GM23248 (cell line): ENCODE results near the gene METTL27. TPM values are rescaled to one million over a fixed set of nuclear protein-coding genes. Genes with fewer than 3 reads are reported as not detected.
"Not testable (repeated sequence)": the region's sequence is repeated elsewhere in the genome, so short reads cannot be mapped to it uniquely, and the experiment has no call there.

Experiments used
- DNase-seq: peaks from one replicate; pipeline ENCODE4 v3.0.0-alpha.2; 2015
- H2AFZ ChIP-seq: fragments of 200-600 bp; sonication (generic); 2 replicates; pipeline ENCODE4 v1.6.1; 2016; ENCODE audit warnings: antibody characterized with exemption
- H3F3A ChIP-seq: fragments of 200-600 bp; sonication (generic); 2 replicates; pipeline ENCODE4 v1.6.1; 2016; ENCODE audit warnings: mild to moderate bottlenecking, antibody characterized with exemption, mixed run types; ENCODE audit not compliant: insufficient read depth
- H3K27ac ChIP-seq: fragments of 200-600 bp; sonication (generic); 2 replicates; pipeline ENCODE4 v1.5.1; 2016; ENCODE audit warnings: mild to moderate bottlenecking
- H3K27me3 ChIP-seq: fragments of 200-600 bp; sonication (generic); replicated peaks from 2 replicates; pipeline ENCODE4 v1.6.1; 2016; ENCODE audit warnings: mild to moderate bottlenecking; ENCODE audit not compliant: insufficient read depth
- H3K36me3 ChIP-seq: fragments of 200-600 bp; sonication (generic); 2 replicates; pipeline ENCODE4 v1.6.1; 2016; ENCODE audit warnings: low read depth, mild to moderate bottlenecking
- H3K4me1 ChIP-seq: fragments of 200-600 bp; sonication (generic); 2 replicates; pipeline ENCODE4 v1.6.1; 2016; ENCODE audit warnings: mild to moderate bottlenecking; ENCODE audit not compliant: insufficient read depth
- H3K4me2 ChIP-seq: fragments of 200-600 bp; sonication (generic); one replicate; pipeline ENCODE4 v1.6.1; 2016; ENCODE audit warnings: mild to moderate bottlenecking; ENCODE audit not compliant: unreplicated experiment
- H3K4me3 ChIP-seq: fragments of 200-600 bp; sonication (generic); 2 replicates; pipeline ENCODE4 v1.5.1; 2016; ENCODE audit warnings: mild to moderate bottlenecking
- H3K79me2 ChIP-seq: fragments of 200-600 bp; sonication (generic); 2 replicates; pipeline ENCODE4 v1.6.1; 2016; ENCODE audit warnings: mild to moderate bottlenecking; ENCODE audit not compliant: insufficient read depth
- H3K9ac ChIP-seq: fragments of 200-600 bp; sonication (generic); 2 replicates; pipeline ENCODE4 v1.6.1; 2016; ENCODE audit warnings: mild to moderate bottlenecking
- H3K9me2 ChIP-seq: fragments of 200-600 bp; sonication (generic); 2 replicates; pipeline ENCODE4 v1.6.1; 2016; ENCODE audit warnings: mixed run types, mild to moderate bottlenecking, moderate library complexity; ENCODE audit not compliant: insufficient read depth
- H3K9me3 ChIP-seq: fragments of 200-600 bp; sonication (generic); one replicate; pipeline ENCODE4 v1.6.1; 2017; ENCODE audit warnings: low read depth
- H4K20me1 ChIP-seq: fragments of 200-600 bp; sonication (generic); 2 replicates; pipeline ENCODE4 v1.6.0; 2016; ENCODE audit not compliant: insufficient read depth
- EZH2 ChIP-seq: fragments of 200-600 bp; sonication (generic); IDR thresholded peaks from 2 replicates; pipeline ENCODE4 v1.6.1; 2018; ENCODE audit warnings: antibody characterized with exemption, mild to moderate bottlenecking; ENCODE audit not compliant: insufficient read depth, poor library complexity, severe bottlenecking
- EZH2phosphoT487 ChIP-seq: fragments of 200-600 bp; sonication (generic); IDR thresholded peaks from 2 replicates; pipeline ENCODE4 v1.6.1; 2018; ENCODE audit warnings: antibody characterized with exemption, moderate library complexity, mild to moderate bottlenecking, low read depth; ENCODE audit not compliant: insufficient read depth
- WGBS, 2 experiments: methylation state at CpG; one replicate each; pipeline ENCODE4 v1.1.6; 2015 to 2017; ENCODE audit warnings: low lambda C conversion rate in 2 of 2, low coverage in 1 of 2; ENCODE audit errors: missing lambda C conversion rate in 2 of 2; 5-methylcytosine and 5-hydroxymethylcytosine counted together
- in situ Hi-C: fragments of 300-500 bp; cut with MboI; formaldehyde crosslinking; loops from 2 replicates; pipeline ENCODE4 v1.15.0; 2020
- polyA plus RNA-seq: library from polyadenylated mRNA; unstranded; fragments of >200 nt; fragmentation: Nextera tagmentation; extraction: Ambion mirVana; gene quantifications from 2 replicates; pipeline ENCODE4 v1.2.1, GENCODE V29; 2016
- total RNA-seq: library from RNA; depleted of rRNA; stranded (reverse); fragments of >200 nt; shearing (Covaris generic); gene quantifications from 2 replicates; pipeline ENCODE4 v1.2.3, GENCODE V29; 2014

METTL27 gene
- total and polyA plus RNA-seq, 2 experiments from 2014 or later: 5.3 to 6.5 TPM

- H3K36me3 ChIP-seq: no peaks in the 10 kb centered on the region
- WGBS, 2 experiments: 90 to 99% methylated on average over 6 of the region's 6 CpGs
- H3K9me3 ChIP-seq: no peaks in the 10 kb centered on the region
- no peak overlapping the region for H2AFZ ChIP-seq
- no peaks in the 10 kb centered on the region for H3K79me2 ChIP-seq
- no peaks in the 10 kb centered on the region for H3K4me1 ChIP-seq
- H3K4me2 ChIP-seq: no peak overlapping the region
- no peaks in the 10 kb centered on the region for H3F3A ChIP-seq
- H3K9ac ChIP-seq: no peak overlapping the region
- no peak overlapping the region for H3K27ac ChIP-seq
- no peaks in the 10 kb centered on the region for H3K27me3 ChIP-seq
- TF ChIP-seq EZH2: no peak
- TF ChIP-seq EZH2phosphoT487: no peak
- DNase-seq: no peak
- no peak overlapping the region for H3K4me3 ChIP-seq
- no peaks in the 10 kb centered on the region for H4K20me1 ChIP-seq
- in situ Hi-C loops: no loop called here
- H3K9me2 ChIP-seq: no peaks in the 10 kb centered on the region
Measured at GRCh38 chr7:73838642-73839041, 3.7 kb downstream of the METTL27 start.

- H3K27me3 ChIP-seq, in situ Hi-C loops, H3K79me2 ChIP-seq, H3K9me3 ChIP-seq, H4K20me1 ChIP-seq, H3F3A ChIP-seq, H3K27ac ChIP-seq, H3K4me2 ChIP-seq, H3K4me3 ChIP-seq, H3K9me2 ChIP-seq, DNase-seq, H3K9ac ChIP-seq, H3K4me1 ChIP-seq, H3K36me3 ChIP-seq, H2AFZ ChIP-seq: not testable (repeated sequence)
Measured at GRCh38 chr7:73837167-73837566, 5.1 kb downstream of the METTL27 start.

- Histone ChIP-seq H3K79me2 (no peaks in the 10 kb centered on the region), H3K4me3 (no peak overlapping the region), H3K9ac (no peak overlapping the region), H3K36me3 (no peaks in the 10 kb centered on the region), H3K9me2 (no peaks in the 10 kb centered on the region), H4K20me1 (no peaks in the 10 kb centered on the region), H3K9me3 (no peaks in the 10 kb centered on the region), H3K4me2 (no peak overlapping the region), H3F3A (no peaks in the 10 kb centered on the region), H2AFZ (no peak overlapping the region), H3K27me3 (no peaks in the 10 kb centered on the region), H3K4me1 (no peaks in the 10 kb centered on the region), H3K27ac (no peak overlapping the region)
- no peak for DNase-seq
- TF ChIP-seq EZH2 (no peak), EZH2phosphoT487 (no peak)
- in situ Hi-C loops: no loop called here
- WGBS, 2 experiments: 90 to 91% methylated on average over 9 to 11 of the region's 11 CpGs
Measured at GRCh38 chr7:73834626-73835191, 7.6 kb downstream of the METTL27 start.

- no peak for DNase-seq
- no peaks in the 10 kb centered on the region for H3F3A ChIP-seq
- no peak overlapping the region for H3K4me3 ChIP-seq
- H2AFZ ChIP-seq: no peak overlapping the region
- no peaks in the 10 kb centered on the region for H4K20me1 ChIP-seq
- in situ Hi-C loops: no loop called here
- 53% methylated on average over 13 of the region's 13 CpGs for WGBS, 2 experiments
- no peak overlapping the region for H3K9ac ChIP-seq
- no peaks in the 10 kb centered on the region for H3K27me3 ChIP-seq
- no peaks in the 10 kb centered on the region for H3K9me3 ChIP-seq
- no peak overlapping the region for H3K27ac ChIP-seq
- no peak for TF ChIP-seq EZH2
- TF ChIP-seq EZH2phosphoT487: no peak
- H3K4me2 ChIP-seq: no peak overlapping the region
- no peaks in the 10 kb centered on the region for H3K9me2 ChIP-seq
- H3K36me3 ChIP-seq: no peaks in the 10 kb centered on the region
- H3K79me2 ChIP-seq: no peaks in the 10 kb centered on the region
- no peaks in the 10 kb centered on the region for H3K4me1 ChIP-seq
Measured at GRCh38 chr7:73833251-73833919, 8.9 kb downstream of the METTL27 start.

- no peaks in the 10 kb centered on the region for H3K79me2 ChIP-seq
- no peak overlapping the region for H3K4me2 ChIP-seq
- TF ChIP-seq EZH2: no peak
- TF ChIP-seq EZH2phosphoT487: no peak
- no peaks in the 10 kb centered on the region for H4K20me1 ChIP-seq
- H3K4me3 ChIP-seq: no peak overlapping the region
- H3K9me3 ChIP-seq: no peaks in the 10 kb centered on the region
- no peaks in the 10 kb centered on the region for H3K9me2 ChIP-seq
- no peak for DNase-seq
- no peak overlapping the region for H2AFZ ChIP-seq
- H3K27me3 ChIP-seq: no peaks in the 10 kb centered on the region
- no peaks in the 10 kb centered on the region for H3K36me3 ChIP-seq
- no peak overlapping the region for H3K27ac ChIP-seq
- no peak overlapping the region for H3K9ac ChIP-seq
- in situ Hi-C loops: no loop called here
- H3F3A ChIP-seq: no peaks in the 10 kb centered on the region
- 70 to 89% methylated on average over 9 to 13 of the region's 13 CpGs for WGBS, 2 experiments
- H3K4me1 ChIP-seq: no peaks in the 10 kb centered on the region
Measured at GRCh38 chr7:73832806-73833205, 9.5 kb downstream of the METTL27 start.
